MCF 10A (cell line): ENCODE data around the gene PLEKHO1. TPM values are rescaled to one million over a fixed set of nuclear protein-coding genes. Genes with fewer than 3 reads are reported as not detected.

Experiments used
- BruUV-seq: library from RNA; stranded (reverse); fragments of 400-500 nt; replicated peaks from 2 replicates; lab custom pipeline; 2021; lab: Mats Ljungman, UMichigan
- CTCF ChIA-PET: fragments of 300-600 bp; sonication (Branson Sonifier 250); formaldehyde crosslinking; extraction: SDS; loops from one replicate; lab custom pipeline; 2021; ENCODE audit warnings: antibody characterized with exemption, inconsistent platforms; lab: Yijun Ruan, JAX
- POLR2A ChIA-PET: fragments of 300-600, 350-650 bp; sonication (Branson Sonifier 250); formaldehyde crosslinking; extraction: SDS; loops from one replicate; lab custom pipeline; 2020; ENCODE audit warnings: antibody characterized with exemption, inconsistent platforms; lab: Yijun Ruan, JAX
- DNase-seq: peaks from one replicate; pipeline ENCODE4 v3.0.0-alpha.2; 2018; ENCODE audit not compliant: unreplicated experiment
- H3K27ac Mint-ChIP-seq: one replicate; pipeline ENCODE4 v1.8.0; 2022; ENCODE audit warnings: mild to moderate bottlenecking, low read depth, mixed read lengths; ENCODE audit not compliant: unreplicated experiment
- H3K27me3 Mint-ChIP-seq: one replicate; pipeline ENCODE4 v1.8.0; 2022; ENCODE audit warnings: mixed read lengths; ENCODE audit not compliant: insufficient read depth, unreplicated experiment
- H3K36me3 Mint-ChIP-seq: one replicate; pipeline ENCODE4 v1.8.0; 2022; ENCODE audit warnings: mild to moderate bottlenecking, moderate library complexity, mixed read lengths; ENCODE audit not compliant: insufficient read depth, unreplicated experiment
- H3K4me1 Mint-ChIP-seq: one replicate; pipeline ENCODE4 v1.8.0; 2022; ENCODE audit warnings: mixed read lengths; ENCODE audit not compliant: insufficient read depth, unreplicated experiment
- H3K4me3 Mint-ChIP-seq: one replicate; pipeline ENCODE4 v1.8.0; 2022; ENCODE audit warnings: mild to moderate bottlenecking, moderate library complexity, mixed read lengths; ENCODE audit not compliant: unreplicated experiment
- H3K9me3 Mint-ChIP-seq: one replicate; pipeline ENCODE4 v1.8.0; 2022; ENCODE audit warnings: mixed read lengths; ENCODE audit not compliant: unreplicated experiment
- CTCF ChIP-seq: fragments of 200-600 bp; IDR thresholded peaks from one replicate; pipeline ENCODE4 v1.8.0; 2022; ENCODE audit warnings: antibody characterized with exemption, mild to moderate bottlenecking; ENCODE audit not compliant: unreplicated experiment
- intact Hi-C: fragments of 100-400 bp; cut with micrococcal nuclease; formaldehyde crosslinking; loops from 2 replicates; pipeline ENCODE4 v1.14.1; 2022
- total RNA-seq: library from RNA; stranded (reverse); gene quantifications from 2 replicates; pipeline ENCODE4 v1.2.3, GENCODE V29; 2022

PLEKHO1 gene
- total RNA-seq, 1 experiment from 2014 or later: 1.9 TPM

GRCh38 chr1:150155413-150156071 lies 5.8 kb downstream of the PLEKHO1 start:
- BruUV-seq: no TSS peak
- CTCF ChIA-PET: interaction anchor here (1.2 to 3.9 kb wide), 2 partner anchors 19 to 32 kb away, joined by 3 to 22 read pairs; no protein-coding TSS in a partner anchor
- Mint-ChIP-seq H3K36me3 (no peaks in the 10 kb centered on the region), H3K27ac (no peak overlapping the region), H3K27me3 (no peaks in the 10 kb centered on the region), H3K4me1 (no peaks in the 10 kb centered on the region), H3K4me3 (no peak overlapping the region), H3K9me3 (no peaks in the 10 kb centered on the region)
- POLR2A ChIA-PET: no interaction called here
- no peak for TF ChIP-seq CTCF
- intact Hi-C loops: no loop called here
- no peak for DNase-seq

GRCh38 chr1:150156868-150157603 lies 7.3 kb downstream of the PLEKHO1 start:
- Mint-ChIP-seq H3K4me3 (no peak overlapping the region), H3K27ac (no peak overlapping the region), H3K9me3 (no peaks in the 10 kb centered on the region), H3K36me3 (no peaks in the 10 kb centered on the region), H3K4me1 (no peaks in the 10 kb centered on the region), H3K27me3 (no peaks in the 10 kb centered on the region)
- intact Hi-C loops: no loop called here
- no peak for DNase-seq
- POLR2A ChIA-PET: interaction anchor here (0.7 to 1.9 kb wide), 4 partner anchors 12 to 30 kb away, joined by 3 to 5 read pairs (median 4); no protein-coding TSS in a partner anchor
- TF ChIP-seq CTCF: no peak
- CTCF ChIA-PET: interaction anchor here (1.1 to 3.9 kb wide), 5 partner anchors 9 to 84 kb away, joined by 3 to 22 read pairs (median 6); no protein-coding TSS in a partner anchor
- BruUV-seq: no TSS peak

GRCh38 chr1:150159550-150159949 lies 9.8 kb downstream of the PLEKHO1 start:
- POLR2A ChIA-PET: interaction anchor here (1.5 kb wide), 1 partner anchor 92 kb away, joined by 7 read pairs; the partner anchor contains the start of gene VPS45

More at GRCh38 chr1:150159550-150159949, 9.8 kb downstream of the PLEKHO1 start:
- no peaks in the 10 kb centered on the region for H3K27me3 Mint-ChIP-seq
- BruUV-seq: no TSS peak
- H3K4me1 Mint-ChIP-seq: peaks cover 14% of the 10 kb centered on the region
- no peak for TF ChIP-seq CTCF
- no peak for DNase-seq
- CTCF ChIA-PET: interaction anchor here (1.9 to 2.3 kb wide), 2 partner anchors 10 to 197 kb away, joined by 8 to 13 read pairs; no protein-coding TSS in a partner anchor
- intact Hi-C loops: no loop called here
- no peak overlapping the region for H3K4me3 Mint-ChIP-seq
- H3K36me3 Mint-ChIP-seq: no peaks in the 10 kb centered on the region
- no peaks in the 10 kb centered on the region for H3K9me3 Mint-ChIP-seq
- H3K27ac Mint-ChIP-seq: no peak overlapping the region
